IMR-90 (cell line): Measurements from ENCODE around the gene MAPK1. TPM values are rescaled to one million over a fixed set of nuclear protein-coding genes. Genes with fewer than 3 reads are reported as not detected.

Experiments
- ATAC-seq: fragments of 200-7000 bp; cut with Tn5 transposase; 2 replicates; pipeline ENCODE4 v1.9.1; 2020; ENCODE audit warnings: low read depth, mild to moderate bottlenecking, moderate library complexity
- BruUV-seq: library from RNA; stranded (reverse); fragments of 400-500 nt; replicated peaks from 2 replicates; lab custom pipeline; 2021; lab: Mats Ljungman, UMichigan
- CTCF ChIA-PET: fragments of 300-600 bp; formaldehyde crosslinking; extraction: SDS; loops from one replicate; lab custom pipeline; 2021; ENCODE audit warnings: antibody characterized with exemption; lab: Yijun Ruan, JAX
- POLR2A ChIA-PET: fragments of 300-600 bp; sonication (Branson Sonifier 250); formaldehyde crosslinking; loops from one replicate; lab custom pipeline; 2022; ENCODE audit warnings: antibody characterized with exemption; ENCODE audit not compliant: unreplicated experiment; lab: Charles Lee
- DNase-seq: peaks from one replicate; pipeline ENCODE4 v3.0.0; 2013
- H2AFZ ChIP-seq: replicated peaks from 2 replicates; pipeline ENCODE3; 2013; ENCODE audit warnings: low read length, mild to moderate bottlenecking; ENCODE audit not compliant: poor library complexity
- H2AK5ac ChIP-seq: 2 replicates; pipeline ENCODE4 v1.6.1; 2013; ENCODE audit warnings: low read depth, low read length, inconsistent platforms
- H2AK9ac ChIP-seq: replicated peaks from 2 replicates; pipeline ENCODE3; 2013; ENCODE audit warnings: mild to moderate bottlenecking, low read depth, low read length, moderate library complexity; ENCODE audit not compliant: poor library complexity
- H2BK120ac ChIP-seq: 2 replicates; pipeline ENCODE4 v1.6.1; 2013; ENCODE audit warnings: low read depth, low read length, inconsistent platforms
- H2BK15ac ChIP-seq: 3 replicates; pipeline ENCODE4 v1.6.1; 2013; ENCODE audit warnings: low read depth, low read length, inconsistent platforms
- H2BK20ac ChIP-seq: 2 replicates; pipeline ENCODE4 v1.6.1; 2013; ENCODE audit warnings: low read depth, mild to moderate bottlenecking, inconsistent platforms, low read length, moderate library complexity
- H2BK5ac ChIP-seq: 2 replicates; pipeline ENCODE4 v1.6.1; 2013; ENCODE audit warnings: mild to moderate bottlenecking, low read depth, low read length, inconsistent platforms; ENCODE audit not compliant: poor library complexity, severe bottlenecking
- H3K14ac ChIP-seq: replicated peaks from 2 replicates; pipeline ENCODE4 v1.6.1; 2013; ENCODE audit warnings: low read depth, low read length, inconsistent platforms
- H3K18ac ChIP-seq: 2 replicates; pipeline ENCODE4 v1.6.1; 2013; ENCODE audit warnings: low read depth, low read length, control low read depth
- H3K23ac ChIP-seq: 2 replicates; pipeline ENCODE4 v1.6.1; 2013; ENCODE audit warnings: low read depth, low read length, inconsistent platforms
- H3K27ac ChIP-seq: 2 replicates; pipeline ENCODE4 v1.5.1; 2013; ENCODE audit warnings: mild to moderate bottlenecking, control low read depth, low read length; ENCODE audit not compliant: insufficient read depth
- H3K27me3 ChIP-seq: 2 replicates; pipeline ENCODE4 v1.6.1; 2013; ENCODE audit warnings: low read length; ENCODE audit not compliant: control insufficient read depth, insufficient read depth
- H3K36me3 ChIP-seq: 2 replicates; pipeline ENCODE4 v1.6.1; 2013; ENCODE audit warnings: low read length, mixed read lengths; ENCODE audit not compliant: control insufficient read depth, insufficient read depth
- H3K4ac ChIP-seq: 2 replicates; pipeline ENCODE4 v1.6.1; 2013; ENCODE audit warnings: low read depth, low read length, inconsistent platforms
- H3K4me1 ChIP-seq: 2 replicates; pipeline ENCODE4 v1.6.1; 2013; ENCODE audit warnings: low read length, mixed read lengths; ENCODE audit not compliant: control insufficient read depth, insufficient read depth
- H3K4me2 ChIP-seq: 2 replicates; pipeline ENCODE4 v1.6.1; 2013; ENCODE audit warnings: low read depth, mild to moderate bottlenecking, control low read depth, low read length, moderate library complexity
- H3K4me3 ChIP-seq: 2 replicates; pipeline ENCODE4 v1.5.1; 2013; ENCODE audit warnings: low read depth, mild to moderate bottlenecking, control low read depth, low read length, moderate library complexity; ENCODE audit not compliant: insufficient read depth
- H3K56ac ChIP-seq: 2 replicates; pipeline ENCODE4 v1.6.1; 2013; ENCODE audit warnings: low read length, inconsistent platforms; ENCODE audit not compliant: insufficient read depth; ENCODE audit errors: extremely low read depth
- H3K79me1 ChIP-seq, 2 experiments: 2 replicates each; pipeline ENCODE4 v1.6.1; 2013; ENCODE audit warnings: low read length in 2 of 2, inconsistent platforms in 1 of 2, low read depth in 1 of 2
- H3K9ac ChIP-seq: 2 replicates; pipeline ENCODE4 v1.6.1; 2013; ENCODE audit warnings: low read depth, low read length, control low read depth
- H3K9me1 ChIP-seq: 2 replicates; pipeline ENCODE4 v1.6.1; 2013; ENCODE audit warnings: low read length, inconsistent platforms; ENCODE audit not compliant: insufficient read depth
- H3K9me3 ChIP-seq: 2 replicates; pipeline ENCODE4 v1.6.1; 2013; ENCODE audit warnings: low read length; ENCODE audit not compliant: control insufficient read depth, insufficient read depth
- H4K20me1 ChIP-seq: 2 replicates; pipeline ENCODE4 v1.6.1; 2013; ENCODE audit warnings: low read length, inconsistent platforms; ENCODE audit not compliant: insufficient read depth
- H4K5ac ChIP-seq: 2 replicates; pipeline ENCODE4 v1.6.1; 2013; ENCODE audit warnings: mild to moderate bottlenecking, low read depth, low read length, control low read depth
- H4K8ac ChIP-seq, 2 experiments: 2 replicates each; pipeline ENCODE4 v1.6.1; 2013; ENCODE audit warnings: low read depth in 2 of 2, low read length in 2 of 2, control low read depth in 1 of 2, inconsistent platforms in 1 of 2
- H4K91ac ChIP-seq: 2 replicates; pipeline ENCODE4 v1.6.1; 2013; ENCODE audit warnings: low read depth, low read length, inconsistent platforms; ENCODE audit not compliant: insufficient read depth
- BHLHE40 ChIP-seq: fragments of 150-350 bp; IDR thresholded peaks from 2 replicates; pipeline ENCODE4 v1.6.1; 2016; ENCODE audit warnings: mild to moderate bottlenecking, low read depth, low read length
- CEBPB ChIP-seq: IDR thresholded peaks from 2 replicates; pipeline ENCODE4 v1.6.1; 2012; ENCODE audit warnings: low read depth, low read length, improper control_type of control experiment
- CHD1 ChIP-seq: IDR thresholded peaks from 2 replicates; pipeline ENCODE4 v1.6.1; 2012; ENCODE audit warnings: low read depth, low read length, improper control_type of control experiment
- FOS ChIP-seq: fragments of 150-350 bp; IDR thresholded peaks from 2 replicates; pipeline ENCODE4 v1.6.1; 2016; ENCODE audit warnings: low read depth, low read length
- MAFK ChIP-seq: IDR thresholded peaks from 2 replicates; pipeline ENCODE4 v1.6.1; 2012; ENCODE audit warnings: low read depth, low read length, improper control_type of control experiment
- MAZ ChIP-seq: IDR thresholded peaks from 2 replicates; pipeline ENCODE4 v1.6.1; 2012; ENCODE audit warnings: low read depth, mild to moderate bottlenecking, low read length, improper control_type of control experiment, moderate library complexity, borderline replicate concordance
- MXI1 ChIP-seq: IDR thresholded peaks from 2 replicates; pipeline ENCODE4 v1.6.1; 2012; ENCODE audit warnings: low read depth, mild to moderate bottlenecking, low read length, moderate library complexity, borderline replicate concordance
- NFE2L2 ChIP-seq: fragments of 150-350 bp; IDR thresholded peaks from 2 replicates; pipeline ENCODE4 v1.6.1; 2016; ENCODE audit warnings: low read depth, mild to moderate bottlenecking, low read length
- POLR2A ChIP-seq: IDR thresholded peaks from 2 replicates; pipeline ENCODE4 v1.6.1; 2012; ENCODE audit warnings: mild to moderate bottlenecking, low read depth, low read length
- RAD21 ChIP-seq: IDR thresholded peaks from 2 replicates; pipeline ENCODE4 v1.6.1; 2012; ENCODE audit warnings: low read length, improper control_type of control experiment
- RCOR1 ChIP-seq: IDR thresholded peaks from 2 replicates; pipeline ENCODE4 v1.6.1; 2012; ENCODE audit warnings: mild to moderate bottlenecking, low read length, improper control_type of control experiment; ENCODE audit not compliant: insufficient replicate concordance
- RFX5 ChIP-seq: IDR thresholded peaks from 2 replicates; pipeline ENCODE4 v1.8.0; 2012; ENCODE audit warnings: low read depth, mild to moderate bottlenecking, low read length, moderate library complexity
- SMC3 ChIP-seq: fragments of 150-350 bp; IDR thresholded peaks from 2 replicates; pipeline ENCODE4 v1.6.1; 2016; ENCODE audit warnings: low read depth, mild to moderate bottlenecking, antibody characterized with exemption, low read length, moderate library complexity
- WGBS, 2 experiments: methylation state at CpG; one replicate each; pipeline versions ENCODE4 v1.1.5 to v1.1.7; 2013; ENCODE audit warnings: missing lambda C conversion rate in 2 of 2; ENCODE audit not compliant: insufficient read length in 1 of 2; ENCODE audit errors: extremely low coverage in 2 of 2; 5-methylcytosine and 5-hydroxymethylcytosine counted together
- dilution Hi-C: fragments of 300-500 bp; cut with HindIII; formaldehyde crosslinking; loops from one replicate; pipeline ENCODE4 v1.14.3; 2018; ENCODE audit warnings: low sequenced_read_pairs; ENCODE audit not compliant: unreplicated experiment
- in situ Hi-C: fragments of 300-500 bp; cut with MboI; formaldehyde crosslinking; loops from 3 replicates; pipeline ENCODE4 v1.14.3; 2019; ENCODE audit warnings: low sequenced_read_pairs, inconsistent platforms, mixed read lengths
- intact Hi-C: fragments of 100-400 bp; cut with micrococcal nuclease; formaldehyde crosslinking; loops from 2 replicates; pipeline ENCODE4 v1.10.0; 2022
- polyA plus RNA-seq, 3 experiments: library from polyadenylated mRNA; depleted of rRNA; stranded (reverse); fragments of >200 nt; gene quantifications; 2 replicates each; pipeline ENCODE4 v1.2.3, GENCODE V29; 2012; ENCODE audit warnings: low replicate concordance in 1 of 3
- total RNA-seq: library from RNA; depleted of rRNA; stranded (reverse); fragments of >200 nt; gene quantifications from 2 replicates; pipeline ENCODE4 v1.2.3, GENCODE V29; 2012
- TF ChIP-seq, protein P1 (sequence below): fragments of 150-350 bp; IDR thresholded peaks from 2 replicates; pipeline ENCODE4 v1.6.1; 2017; ENCODE audit warnings: mild to moderate bottlenecking, antibody characterized with exemption, low read length, low read depth
- TF ChIP-seq, protein P2 (sequence below): fragments of 150-350 bp; IDR thresholded peaks from 2 replicates; pipeline ENCODE4 v1.6.1; 2016; ENCODE audit warnings: low read depth, mild to moderate bottlenecking, low read length, moderate library complexity, borderline replicate concordance
- TF ChIP-seq, protein P3 (sequence below): conservative IDR thresholded peaks from 2 replicates; pipeline ENCODE4 v1.5.1; 2012; ENCODE audit warnings: mild to moderate bottlenecking, low read depth, low read length, improper control_type of control experiment

The MAPK1 gene
- total and polyA plus RNA-seq, 2 of the 4 experiments (the other 2 are of a cell fraction), result 41.0 to 51.3 TPM

DNA sequence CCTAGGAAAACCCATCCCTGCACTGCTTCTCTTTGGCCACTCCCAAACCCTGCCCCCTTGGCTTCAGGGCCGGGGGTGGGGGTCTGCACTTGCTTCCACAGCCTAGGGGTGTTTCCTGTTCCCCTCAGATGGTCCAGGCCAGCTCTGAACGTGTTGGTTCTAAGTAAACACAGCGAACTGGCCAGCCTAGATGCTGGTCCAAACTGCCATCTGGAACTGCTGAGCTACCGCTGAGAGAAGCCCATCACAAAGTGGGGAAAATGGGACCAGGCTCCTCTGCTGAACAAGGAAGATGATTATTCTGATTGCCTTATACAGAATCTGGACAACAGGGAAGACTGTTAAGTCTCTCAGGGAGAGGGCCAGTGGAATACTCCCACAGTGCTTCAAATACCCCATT, 108.4 kb downstream of the MAPK1 start:
- H4K8ac ChIP-seq, result peak overlapping the region in 1 of 2 experiments; percentile 15; a peak in 1 of 4 replicates
- peaks cover 20% of the 10 kb centered on the region for H3K36me3 ChIP-seq
- intact Hi-C loops, result no loop called here
- H3K27me3 ChIP-seq, result no peaks in the 10 kb centered on the region
- no peak overlapping the region for H3K14ac ChIP-seq
- ChIA-PET POLR2A (no interaction called here), CTCF (interaction anchor here (0.6 kb wide), 1 partner anchor 16 kb away, joined by 3 read pairs; no protein-coding TSS in a partner anchor)
- no peak overlapping the region for H2AK9ac ChIP-seq
- peak overlapping the region; percentile 9; the same call in 1 of the 2 replicates for H3K23ac ChIP-seq
- dilution Hi-C loops, result no loop called here
- 20% methylated on average over 1 of the region's 4 CpGs; no CpG with 5 or more reads in 1 of the 2 experiments for WGBS, 2 experiments
- H4K5ac ChIP-seq, result no peak overlapping the region
- peaks cover 38% of the 10 kb centered on the region for H3K9me1 ChIP-seq
- H3K9ac ChIP-seq, result no peak overlapping the region
- H4K91ac ChIP-seq, result no peak overlapping the region; the same call in 1 of the 2 replicates
- H3K4ac ChIP-seq, result 0 out of 2 replicates have a peak overlapping the region, but pooled peaks have one; percentile 1
- no peak overlapping the region for H2AFZ ChIP-seq
- ATAC-seq, result no peak
- H3K4me2 ChIP-seq, result no peak overlapping the region
- peaks cover 19% of the 10 kb centered on the region; the same call in 1 of the 2 replicates for H4K20me1 ChIP-seq
- H3K9me3 ChIP-seq, result no peaks in the 10 kb centered on the region
- no TSS peak for BruUV-seq
- no peak overlapping the region; the same call in 1 of the 2 replicates for H3K27ac ChIP-seq
- H2BK15ac ChIP-seq, result peak overlapping the region; percentile 23; the same call in 1 of the 3 replicates
- no peak overlapping the region for H2BK120ac ChIP-seq
- H3K4me1 ChIP-seq, result peaks cover 37% of the 10 kb centered on the region
- H3K18ac ChIP-seq, result peak overlapping the region; percentile 16; the same call in 1 of the 2 replicates
- H2BK20ac ChIP-seq, result no peak overlapping the region
- H2AK5ac ChIP-seq, result peak overlapping the region; percentile 22
- no peak for TF ChIP-seq NFE2L2
- TF ChIP-seq RFX5, result no peak
- no peak for TF ChIP-seq POLR2A
- TF ChIP-seq FOS, result no peak
- no peak for TF ChIP-seq SMC3
- TF ChIP-seq, protein P1, sequence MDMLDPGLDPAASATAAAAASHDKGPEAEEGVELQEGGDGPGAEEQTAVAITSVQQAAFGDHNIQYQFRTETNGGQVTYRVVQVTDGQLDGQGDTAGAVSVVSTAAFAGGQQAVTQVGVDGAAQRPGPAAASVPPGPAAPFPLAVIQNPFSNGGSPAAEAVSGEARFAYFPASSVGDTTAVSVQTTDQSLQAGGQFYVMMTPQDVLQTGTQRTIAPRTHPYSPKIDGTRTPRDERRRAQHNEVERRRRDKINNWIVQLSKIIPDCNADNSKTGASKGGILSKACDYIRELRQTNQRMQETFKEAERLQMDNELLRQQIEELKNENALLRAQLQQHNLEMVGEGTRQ, result no peak
- TF ChIP-seq, protein P2, sequence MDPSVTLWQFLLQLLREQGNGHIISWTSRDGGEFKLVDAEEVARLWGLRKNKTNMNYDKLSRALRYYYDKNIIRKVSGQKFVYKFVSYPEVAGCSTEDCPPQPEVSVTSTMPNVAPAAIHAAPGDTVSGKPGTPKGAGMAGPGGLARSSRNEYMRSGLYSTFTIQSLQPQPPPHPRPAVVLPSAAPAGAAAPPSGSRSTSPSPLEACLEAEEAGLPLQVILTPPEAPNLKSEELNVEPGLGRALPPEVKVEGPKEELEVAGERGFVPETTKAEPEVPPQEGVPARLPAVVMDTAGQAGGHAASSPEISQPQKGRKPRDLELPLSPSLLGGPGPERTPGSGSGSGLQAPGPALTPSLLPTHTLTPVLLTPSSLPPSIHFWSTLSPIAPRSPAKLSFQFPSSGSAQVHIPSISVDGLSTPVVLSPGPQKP, result no peak
- TF ChIP-seq MXI1, result no peak
- TF ChIP-seq BHLHE40, result no peak
- no peak for TF ChIP-seq MAFK
- no peak for TF ChIP-seq RCOR1
- TF ChIP-seq, protein P3, sequence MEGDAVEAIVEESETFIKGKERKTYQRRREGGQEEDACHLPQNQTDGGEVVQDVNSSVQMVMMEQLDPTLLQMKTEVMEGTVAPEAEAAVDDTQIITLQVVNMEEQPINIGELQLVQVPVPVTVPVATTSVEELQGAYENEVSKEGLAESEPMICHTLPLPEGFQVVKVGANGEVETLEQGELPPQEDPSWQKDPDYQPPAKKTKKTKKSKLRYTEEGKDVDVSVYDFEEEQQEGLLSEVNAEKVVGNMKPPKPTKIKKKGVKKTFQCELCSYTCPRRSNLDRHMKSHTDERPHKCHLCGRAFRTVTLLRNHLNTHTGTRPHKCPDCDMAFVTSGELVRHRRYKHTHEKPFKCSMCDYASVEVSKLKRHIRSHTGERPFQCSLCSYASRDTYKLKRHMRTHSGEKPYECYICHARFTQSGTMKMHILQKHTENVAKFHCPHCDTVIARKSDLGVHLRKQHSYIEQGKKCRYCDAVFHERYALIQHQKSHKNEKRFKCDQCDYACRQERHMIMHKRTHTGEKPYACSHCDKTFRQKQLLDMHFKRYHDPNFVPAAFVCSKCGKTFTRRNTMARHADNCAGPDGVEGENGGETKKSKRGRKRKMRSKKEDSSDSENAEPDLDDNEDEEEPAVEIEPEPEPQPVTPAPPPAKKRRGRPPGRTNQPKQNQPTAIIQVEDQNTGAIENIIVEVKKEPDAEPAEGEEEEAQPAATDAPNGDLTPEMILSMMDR, result no peak
- no peak for TF ChIP-seq CHD1
- no peak for TF ChIP-seq MAZ
- TF ChIP-seq CEBPB, result no peak
- no peak for TF ChIP-seq RAD21
- DNase-seq, result no peak
- in situ Hi-C loops, result no loop called here
- H3K4me3 ChIP-seq, result no peak overlapping the region
- no peak overlapping the region for H2BK5ac ChIP-seq
- peaks cover 17 to 55% of the 10 kb centered on the region in 2 experiments for H3K79me1 ChIP-seq
- no peak overlapping the region for H3K56ac ChIP-seq
